Stimulated activated CD8-positive, alpha-beta memory T cell treated with anti-CD3 and anti-CD28 coated beads, Interleukin-12 subunit alpha, Interleukin-12 subunit beta, amount 100 ng/mL, for 24 hours (primary cell): Measurements from ENCODE around the gene ELMO3.

ENCODE experiments used
- DNase-seq: peaks from one replicate; pipeline ENCODE4 v3.0.0-alpha.2; 2020; ENCODE audit errors: extremely low read depth

The ELMO3 gene

GRCh38 chr16:67199011-67199807 lies at the start of gene ELMO3:
ELMO3 (plus strand) TSS chr16:67199131; CDS start chr16:67199327, 196 bp downstream.
- DNase-seq = no peak

- DNase-seq = no peak
Measured at GRCh38 chr16:67149276-67150046, 49.5 kb upstream of the ELMO3 start.

GRCh38 chr16:67150047-67150832 lies 48.7 kb upstream of the ELMO3 start:
- no peak for DNase-seq

GRCh38 chr16:67150833-67151396 lies 48.0 kb upstream of the ELMO3 start, which contains the start of gene B3GNT9:
B3GNT9 (minus strand) TSS chr16:67150998; CDS start chr16:67150485, 513 bp downstream.
- DNase-seq = no peak

GRCh38 chr16:67151431-67152097 lies 47.4 kb upstream of the ELMO3 start:
- DNase-seq = no peak

GRCh38 chr16:67154578-67155294 lies 44.2 kb upstream of the ELMO3 start:
- DNase-seq = no peak

- DNase-seq = peak; percentile 48
Measured at GRCh38 chr16:67155295-67156142, 43.4 kb upstream of the ELMO3 start.

GRCh38 chr16:67156143-67156844 lies 42.6 kb upstream of the ELMO3 start:
- DNase-seq = no peak

GRCh38 chr16:67157106-67157748 lies 41.7 kb upstream of the ELMO3 start:
- DNase-seq = no peak

GRCh38 chr16:67157892-67158635 lies 40.9 kb upstream of the ELMO3 start:
- no peak for DNase-seq

- DNase-seq = peak; percentile 43
Measured at GRCh38 chr16:67158637-67159600, 40.0 kb upstream of the ELMO3 start.

- DNase-seq = no peak
Measured at GRCh38 chr16:67161595-67162058, 37.3 kb upstream of the ELMO3 start.

- no peak for DNase-seq
Measured at GRCh38 chr16:67162506-67163163, 36.3 kb upstream of the ELMO3 start.

GRCh38 chr16:67163164-67163998 lies 35.5 kb upstream of the ELMO3 start:
- DNase-seq = no peak

- no peak for DNase-seq
Measured at GRCh38 chr16:67163999-67164558, 34.9 kb upstream of the ELMO3 start.
